ENCODE measurements around the gene DLG2. TPM values are rescaled to one million over a fixed set of nuclear protein-coding genes. Genes with fewer than 3 reads are reported as not detected.

DLG2 gene
- total and polyA plus RNA-seq, 2 of the 8 experiments (the other 6 are each of a cell fraction or from before 2014, with no cell fraction given), result 1.7 to 14.3 TPM

GRCh38 chr11:84372381-84372950 is 1254.7 kb downstream of the DLG2 start (continued):
- TF ChIP-seq ZNF274 (IDR thresholded peaks at IDR 0.05; ENCODE audit: borderline replicate concordance, extremely low read depth, low read length) (no peak), TAF1 (IDR thresholded peaks at IDR 0.05; ENCODE audit: low read depth, low read length) (no peak), RXRA (IDR thresholded peaks at IDR 0.05; ENCODE audit: insufficient read depth, low read depth, low read length) (no peak), HDAC6 (IDR thresholded peaks at IDR 0.05; ENCODE audit: low read depth, low read length) (no peak), POLR2AphosphoS5 (IDR thresholded peaks at IDR 0.05; ENCODE audit: low read depth, low read length) (no peak)
